HCT116 (cell line): ENCODE measurements around the gene KLF4. TPM values are rescaled to one million over a fixed set of nuclear protein-coding genes. Genes with fewer than 3 reads are reported as not detected.

Experiments
- CEBPB ChIP-seq: IDR thresholded peaks from 2 replicates; pipeline ENCODE4 v1.6.1; 2012; ENCODE audit warnings: low read depth
- CTCF ChIP-seq, 3 experiments: fragments of 200-600 bp in 1 of 3; sonication (generic) in 1 of 3; IDR thresholded peaks in 2 of 3; conservative IDR thresholded peaks in 1 of 3; 2 replicates each; pipeline ENCODE4 v1.5.1; 2012 to 2017; ENCODE audit warnings: low read depth in 2 of 3, low read length in 2 of 3, antibody characterized with exemption in 1 of 3, borderline replicate concordance in 1 of 3, control low read depth in 1 of 3, mild to moderate bottlenecking in 1 of 3, mixed read lengths in 1 of 3, mixed run types in 1 of 3, moderate library complexity in 1 of 3; ENCODE audit not compliant: insufficient read depth in 1 of 3
- ELF1 ChIP-seq: IDR thresholded peaks from 2 replicates; pipeline ENCODE4 v1.6.1; 2012; ENCODE audit warnings: low read depth, borderline replicate concordance
- EZH2phosphoT487 ChIP-seq: fragments of 200-600 bp; IDR thresholded peaks from 2 replicates; pipeline ENCODE4 v1.6.1; 2018; ENCODE audit warnings: antibody characterized with exemption, borderline replicate concordance
- MAX ChIP-seq: IDR thresholded peaks from 2 replicates; pipeline ENCODE4 v1.6.1; 2012
- POLR2AphosphoS5 ChIP-seq: IDR thresholded peaks from 2 replicates; pipeline ENCODE4 v1.6.1; 2011; ENCODE audit warnings: mild to moderate bottlenecking, low read depth, low read length, moderate library complexity
- REST ChIP-seq: IDR thresholded peaks from 2 replicates; pipeline ENCODE4 v1.6.1; 2012; ENCODE audit warnings: low read depth
- total RNA-seq: library from RNA; stranded (reverse); gene quantifications from one replicate; pipeline ENCODE4 v1.2.1, GENCODE V29; 2021; ENCODE audit not compliant: unreplicated experiment

The KLF4 gene
- total RNA-seq, 1 experiment from 2014 or later, result 92.8 TPM

- TF ChIP-seq REST (no peak), MAX (no peak), CEBPB (no peak), CTCF (IDR thresholded peaks at IDR 0.05 in 2 of 3, conservative IDR thresholded peaks at IDR 0.05 in 1 of 3; ENCODE audit: borderline replicate concordance in 1 of 3, insufficient read depth in 1 of 3, low read depth in 2 of 3, low read length in 2 of 3) (no peak), ELF1 (no peak), EZH2phosphoT487 (no peak), POLR2AphosphoS5 (no peak)
These were observed 24.0 kb upstream of the KLF4 start (continued) for GRCh38 chr9:107513464-107514100.
